Measurements from ENCODE around the gene TEX261.

- TF ChIP-seq CTCF (IDR thresholded peaks at IDR 0.05) (no peak), POLR2A (IDR thresholded peaks at IDR 0.05) (no peak)
These were observed 13.3 kb downstream of the TEX261 start for GRCh38 chr2:70981421-70981820.

Measured in adrenal gland (tissue), 5 donors.